NCI-H748 treated with DMSO at 0.1 percent for 48 hours (cell line): ENCODE measurements around the gene KBTBD2.
"Not testable (repeated sequence)": the region's sequence is repeated elsewhere in the genome, so short reads cannot be mapped to it uniquely, and the experiment has no call there.

Experiments
- DNase-seq: peaks from one replicate; lab custom pipeline; 2025; lab: John Stamatoyannopoulos, UW

KBTBD2 gene

GRCh38 chr7:32891043-32891799 is at the start of gene KBTBD2:
TSS of gene KBTBD2 (minus strand) at chr7:32891760. CDS start at chr7:32879604, 12,156 bp downstream.
- DNase-seq = peak; percentile 81

- DNase-seq = peak; percentile 17
Observed at GRCh38 chr7:32941181-32941580, 49.6 kb upstream of the KBTBD2 start.

- DNase-seq = peak; percentile 44
Observed at GRCh38 chr7:32937344-32938174, 46.0 kb upstream of the KBTBD2 start.

GRCh38 chr7:32936689-32937088 is 45.1 kb upstream of the KBTBD2 start:
- DNase-seq = no peak

- DNase-seq = no peak
Observed at GRCh38 chr7:32935558-32935957, 44.0 kb upstream of the KBTBD2 start.

- DNase-seq = no peak
Observed at GRCh38 chr7:32930378-32930777, 38.8 kb upstream of the KBTBD2 start.

GRCh38 chr7:32929430-32930143 is 38.0 kb upstream of the KBTBD2 start:
- no peak for DNase-seq

GRCh38 chr7:32928785-32929298 is 37.3 kb upstream of the KBTBD2 start:
- DNase-seq = no peak

- no peak for DNase-seq
Observed at GRCh38 chr7:32921896-32922295, 30.3 kb upstream of the KBTBD2 start.

GRCh38 chr7:32916994-32917393 is 25.4 kb upstream of the KBTBD2 start:
- not testable (repeated sequence) for DNase-seq

GRCh38 chr7:32916006-32916405 is 24.4 kb upstream of the KBTBD2 start:
- DNase-seq = no peak

- DNase-seq = no peak
Observed at GRCh38 chr7:32915041-32915536, 23.5 kb upstream of the KBTBD2 start.

GRCh38 chr7:32914184-32914583 is 22.6 kb upstream of the KBTBD2 start:
- DNase-seq = no peak

- no peak for DNase-seq
Observed at GRCh38 chr7:32910195-32910594, 18.6 kb upstream of the KBTBD2 start.

- DNase-seq = no peak
Observed at GRCh38 chr7:32905175-32905662, 13.7 kb upstream of the KBTBD2 start.

GRCh38 chr7:32901629-32902028 is 10.1 kb upstream of the KBTBD2 start:
- no peak for DNase-seq

GRCh38 chr7:32900433-32900995 is 9.0 kb upstream of the KBTBD2 start:
- no peak for DNase-seq

GRCh38 chr7:32897376-32897775 is 5.8 kb upstream of the KBTBD2 start:
- not testable (repeated sequence) for DNase-seq

- no peak for DNase-seq
Observed at GRCh38 chr7:32896564-32897347, 5.2 kb upstream of the KBTBD2 start.

- DNase-seq = no peak
Observed at GRCh38 chr7:32894171-32894570, 2.6 kb upstream of the KBTBD2 start.

- DNase-seq = no peak
Observed at GRCh38 chr7:32893722-32894121, 2.2 kb upstream of the KBTBD2 start.
